ENCODE results near the gene SPTBN1. TPM values are rescaled to one million over a fixed set of nuclear protein-coding genes. Genes with fewer than 3 reads are reported as not detected.

Gene SPTBN1
- total and polyA plus RNA-seq, 9 of the 15 experiments (the other 6 are each of a cell fraction or from before 2014, with no cell fraction given): 8.9 to 66.8 (median 31.4) TPM

GRCh38 chr2:54557601-54558187 is 101.6 kb downstream of the SPTBN1 start (continued):
- TF ChIP-seq CCNT2 (IDR thresholded peaks at IDR 0.05; ENCODE audit: borderline replicate concordance, extremely low read depth, insufficient read length, low read depth, low read length) (peak; percentile 9), GATAD2A (IDR thresholded peaks at IDR 0.05) (0 out of 2 replicates have a peak, but pooled peaks have one; percentile 33), ZEB2 (IDR thresholded peaks at IDR 0.05) (peak; percentile 92), CTCF (IDR thresholded peaks at IDR 0.05 in 2 of 3, conservative IDR thresholded peaks at IDR 0.05 in 1 of 3; ENCODE audit: insufficient read depth in 2 of 3, low read depth in 1 of 3, low read length in 3 of 3) (peak; percentile 12 to 40 (median 23); a peak in 3 of 6 replicates), CTCFL (IDR thresholded peaks at IDR 0.05; ENCODE audit: borderline replicate concordance, insufficient read depth, low read depth, low read length, poor library complexity, severe bottlenecking) (peak; percentile 5), PKNOX1 (IDR thresholded peaks at IDR 0.05) (peak; percentile 88), TAF1 (IDR thresholded peaks at IDR 0.05; ENCODE audit: control insufficient read depth, extremely low read depth, insufficient read depth, low read length, severe bottlenecking) (peak; percentile 18), MNT (conservative IDR thresholded peaks at IDR 0.05) (peak in 1 of 2 experiments; percentile 39; a peak in 1 of 4 replicates), HCFC1 (IDR thresholded peaks at IDR 0.05; ENCODE audit: low read depth, low read length) (peak; percentile 15; the same call in 1 of the 2 replicates), HMGXB4 (CRISPR knock-in tag; IDR thresholded peaks at IDR 0.05) (0 out of 2 replicates have a peak, but pooled peaks have one; percentile 75), ZNF444 (CRISPR knock-in tag; IDR thresholded peaks at IDR 0.05) (no peak), MCM2 (IDR thresholded peaks at IDR 0.05; ENCODE audit: low read depth) (no peak), ZNF263 (CRISPR knock-in tag; IDR thresholded peaks at IDR 0.05; ENCODE audit: borderline replicate concordance) (peak; percentile 45; the same call in 1 of the 2 replicates), ZNF589 (CRISPR knock-in tag; IDR thresholded peaks at IDR 0.05; ENCODE audit: low read depth) (peak; percentile 65; the same call in 1 of the 2 replicates), GTF2A2 (tag; IDR thresholded peaks at IDR 0.05) (no peak)

Data from K562 (cell line).